Measurements from ENCODE around the gene GFRA1. TPM values are rescaled to one million over a fixed set of nuclear protein-coding genes. Genes with fewer than 3 reads are reported as not detected.

The GFRA1 gene
- polyA plus RNA-seq, 2 of the 4 experiments (the other 2 are of a cell fraction), result 4.0 to 9.5 TPM

- no peak for TF ChIP-seq HMGXB4 (CRISPR knock-in tag; IDR thresholded peaks at IDR 0.05; ENCODE audit: borderline replicate concordance)
- no peak for TF ChIP-seq HOXB5 (CRISPR knock-in tag; IDR thresholded peaks at IDR 0.05)
- TF ChIP-seq ZNF302 (CRISPR knock-in tag; IDR thresholded peaks at IDR 0.05), result no peak
- no peak for TF ChIP-seq EHF (CRISPR knock-in tag; IDR thresholded peaks at IDR 0.05)
- no peak for TF ChIP-seq MAX (IDR thresholded peaks at IDR 0.05)
- TF ChIP-seq POLR2A (IDR thresholded peaks at IDR 0.05; ENCODE audit: low read length), result no peak
- no peak for TF ChIP-seq CHD4 (IDR thresholded peaks at IDR 0.05; ENCODE audit: borderline replicate concordance)
These were observed 2.8 kb downstream of the GFRA1 start (continued) for GRCh38 chr10:116270126-116270770.

- Histone ChIP-seq H3K27ac (no peak overlapping the region), H3K4me2 (no peak overlapping the region), H3K4me1 (peaks cover 2% of the 10 kb centered on the region; the same call in 1 of the 3 replicates), H3K4me3 (no peak overlapping the region), H3K9me3 (no peaks in the 10 kb centered on the region)
- ATAC-seq, result no peak
- ChIA-PET POLR2A (no interaction called here), CTCF (no interaction called here)
- 82% methylated on average over 6 of the region's 6 CpGs for WGBS (ENCODE audit: missing lambda C conversion rate)
- FAIRE-seq, result no peak
- TF ChIP-seq REST (IDR thresholded peaks at IDR 0.05) (no peak), HOXB13 (CRISPR knock-in tag; IDR thresholded peaks at IDR 0.05; ENCODE audit: low read depth) (no peak), EHF (CRISPR knock-in tag; IDR thresholded peaks at IDR 0.05) (no peak), SMC3 (IDR thresholded peaks at IDR 0.05) (no peak), BCL3 (IDR thresholded peaks at IDR 0.05) (no peak), MAFK (IDR thresholded peaks at IDR 0.05; ENCODE audit: partially characterized antibody) (no peak), ELK1 (IDR thresholded peaks at IDR 0.05; ENCODE audit: low read depth, low read length) (no peak), CEBPB (IDR thresholded peaks at IDR 0.05) (no peak), JUNB (IDR thresholded peaks at IDR 0.05) (no peak), EP300 (IDR thresholded peaks at IDR 0.05) (no peak), HOXA7 (CRISPR knock-in tag; IDR thresholded peaks at IDR 0.05) (no peak), KDM5A (IDR thresholded peaks at IDR 0.05) (no peak), HEYL (CRISPR knock-in tag; IDR thresholded peaks at IDR 0.05) (no peak), FOXS1 (CRISPR knock-in tag; IDR thresholded peaks at IDR 0.05) (no peak), FOSL2 (IDR thresholded peaks at IDR 0.05) (no peak), FOSL2 (CRISPR knock-in tag; IDR thresholded peaks at IDR 0.05) (no peak), BHLHE40 (IDR thresholded peaks at IDR 0.05; ENCODE audit: low read depth, low read length) (no peak), SREBF2 (IDR thresholded peaks at IDR 0.05) (no peak)
- DNase-seq (ENCODE audit: low read depth in 1 of 2, low spot score in 1 of 2), result no peak
These were observed 3.4 kb downstream of the GFRA1 start for GRCh38 chr10:116269619-116270018.
